ENCODE results near the gene ZCCHC10.
A peak's percentile ranks its signal among the peaks of the same experiment; 100 is the strongest.
"Not testable (repeated sequence)": the region's sequence is repeated elsewhere in the genome, so short reads cannot be mapped to it uniquely, and the experiment has no call there.

The ZCCHC10 gene

DNA sequence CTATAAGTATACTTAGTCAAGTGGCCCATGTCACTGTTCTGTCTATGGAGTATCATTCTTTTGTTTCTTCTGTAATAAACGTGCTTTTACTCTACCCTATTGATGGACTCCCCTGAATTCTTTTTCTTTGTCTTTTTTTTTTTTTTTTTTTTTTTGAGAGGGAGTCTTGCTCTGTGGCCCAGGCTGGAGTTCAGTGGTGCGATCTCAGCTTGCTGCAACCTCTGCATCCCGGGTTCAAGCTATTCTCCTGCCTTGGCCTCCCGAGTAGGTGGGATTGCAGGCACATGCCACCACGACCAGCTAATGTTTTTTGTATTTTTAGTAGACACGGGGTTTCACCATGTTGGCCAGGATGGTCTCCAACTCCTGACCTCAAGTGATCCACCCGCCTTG, 53.9 kb downstream of the ZCCHC10 start:
- DNase-seq = not testable (repeated sequence)

DNA sequence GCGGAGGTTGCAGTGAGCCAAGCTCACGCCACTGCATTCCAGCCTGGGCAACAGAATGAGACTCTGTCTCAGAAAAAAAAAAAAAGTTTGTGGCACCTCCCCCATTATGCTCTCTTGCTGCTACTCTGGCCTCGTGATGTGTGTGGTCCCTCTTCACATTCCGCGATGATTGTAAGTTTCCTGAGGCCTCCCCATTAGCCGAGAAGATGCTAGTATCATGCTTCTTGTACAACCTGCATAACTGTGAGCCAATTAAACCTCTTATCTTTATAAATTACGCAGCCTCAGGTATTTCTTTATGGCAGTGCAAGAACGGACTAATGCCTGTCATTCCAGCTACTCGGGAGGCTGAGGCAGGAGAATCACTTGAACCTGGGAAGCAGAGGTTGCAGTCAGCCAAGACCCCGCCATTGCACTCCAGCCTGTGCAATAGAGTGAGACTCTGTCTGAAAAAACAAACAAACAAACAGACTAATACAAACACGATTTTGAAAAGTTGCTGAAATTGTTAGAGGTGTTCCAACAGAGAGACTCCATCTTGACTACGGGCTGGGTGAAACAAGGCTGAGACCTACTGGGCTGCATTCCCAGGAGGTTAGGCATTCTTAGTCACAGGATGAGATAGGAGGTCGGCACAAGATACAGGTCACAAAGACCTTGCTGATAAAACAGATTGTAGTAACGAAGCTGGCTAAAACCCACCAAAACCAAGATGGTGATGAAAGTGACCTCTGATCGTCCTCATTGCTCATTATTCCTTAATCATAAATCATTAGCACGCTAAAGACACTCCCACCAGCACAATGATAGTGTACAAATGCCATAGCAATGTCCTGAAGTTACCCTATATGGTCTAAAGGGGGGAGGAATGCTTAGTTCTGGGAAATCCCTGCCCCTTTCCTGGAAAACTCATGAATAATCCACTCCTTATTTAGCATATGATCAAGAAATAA, 54.6 kb downstream of the ZCCHC10 start:
- no peak for DNase-seq

DNA sequence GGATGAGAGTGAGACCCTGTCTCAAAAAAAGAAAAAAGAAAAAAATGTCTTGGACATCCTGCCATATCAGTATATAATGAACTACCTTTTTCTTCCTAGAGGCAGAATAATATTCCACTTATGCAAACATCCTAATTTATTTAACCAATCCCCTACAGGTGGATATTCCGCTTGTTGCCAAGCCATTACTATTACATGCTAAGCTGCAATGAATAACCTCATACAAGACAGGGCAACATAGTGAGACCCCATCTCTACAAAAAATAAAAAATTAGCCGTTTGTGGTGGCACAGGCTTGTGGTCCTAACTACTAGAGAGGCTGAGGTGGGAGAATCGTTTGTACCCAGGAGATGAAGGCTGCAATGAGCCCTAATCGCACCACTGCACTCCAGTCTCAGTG, 61.2 kb downstream of the ZCCHC10 start:
- no peak for DNase-seq

DNA sequence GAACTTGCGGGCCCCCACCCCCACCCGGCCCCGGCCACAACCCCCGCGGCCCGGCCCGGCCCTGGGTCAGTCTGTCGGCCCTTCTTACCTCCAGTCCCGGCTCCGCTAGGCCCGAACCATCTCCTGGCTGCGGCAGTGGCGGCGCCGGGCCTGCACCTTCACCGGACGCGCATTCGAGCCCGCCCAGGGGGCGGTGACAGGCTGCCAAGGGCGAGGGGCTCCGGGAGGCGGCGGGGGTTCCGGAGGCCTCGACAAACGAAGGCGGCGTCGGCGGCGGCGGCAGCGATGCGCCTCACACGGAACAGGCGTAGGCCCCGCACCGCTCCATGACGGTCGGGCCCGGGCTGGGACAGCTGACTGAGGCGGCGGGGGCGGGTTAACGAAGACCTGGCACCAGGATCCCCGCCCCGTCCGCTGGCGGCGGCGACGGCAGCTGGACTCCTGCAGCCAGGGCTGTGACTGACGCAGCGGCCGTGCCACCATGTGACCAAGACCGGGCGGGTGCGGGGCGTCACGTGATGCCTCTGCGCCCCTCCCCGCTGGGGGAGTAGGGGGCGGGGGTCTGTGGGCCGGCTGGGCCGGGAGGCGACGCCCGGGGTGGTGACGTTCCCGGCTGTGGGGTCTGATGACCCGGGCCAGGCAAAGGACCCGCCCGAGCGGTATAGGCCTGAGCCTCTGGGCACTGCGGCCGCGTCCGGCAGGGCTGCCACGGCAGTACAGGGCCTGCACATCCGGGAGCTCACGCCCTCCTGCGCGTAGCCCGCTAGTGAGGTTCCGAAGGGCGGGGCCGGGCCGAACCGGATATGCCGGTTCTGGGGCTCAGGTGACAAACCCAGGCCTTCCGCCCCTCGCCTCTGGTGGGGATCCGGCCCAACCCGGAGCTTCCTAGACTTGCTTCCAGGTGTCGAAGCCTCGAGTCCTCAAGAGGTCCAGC, 62.9 kb downstream of the ZCCHC10 start, which contains the start of gene AFF4:
Gene AFF4 (minus strand): TSS at position 464 of the 934 bp plus-strand sequence. CDS start 26,445 bp downstream, outside the sequence.
- peak; percentile 83 to 91 for DNase-seq

DNA sequence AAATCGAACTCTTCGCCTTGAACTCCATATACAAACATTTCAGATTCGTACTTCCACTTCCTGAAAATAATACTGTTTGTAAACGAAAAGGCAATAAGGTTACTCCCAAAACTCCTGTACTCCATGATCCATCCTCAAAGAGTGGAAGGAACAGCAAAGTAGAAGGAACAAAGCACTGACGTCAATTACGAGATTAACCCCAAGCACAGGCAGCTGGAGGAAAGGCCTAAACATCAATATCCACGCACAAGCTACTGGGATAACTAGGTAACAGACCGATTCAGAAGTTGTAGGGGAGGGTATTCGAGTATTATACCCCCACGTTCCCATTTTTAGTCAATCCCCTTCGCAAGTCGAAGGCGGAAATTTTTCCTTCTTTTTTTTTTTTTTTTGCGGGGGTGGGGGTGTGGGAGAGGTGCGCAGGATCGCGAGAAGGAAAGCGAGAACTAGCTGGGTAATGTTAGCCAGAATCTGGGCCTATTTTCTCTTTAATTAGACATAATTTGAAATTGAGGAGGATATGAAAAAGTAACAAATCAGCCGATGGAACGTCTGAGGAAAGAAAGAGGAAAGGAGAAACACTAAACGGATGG, 63.8 kb downstream of the ZCCHC10 start:
- peak; percentile 34 to 42 for DNase-seq

DNA sequence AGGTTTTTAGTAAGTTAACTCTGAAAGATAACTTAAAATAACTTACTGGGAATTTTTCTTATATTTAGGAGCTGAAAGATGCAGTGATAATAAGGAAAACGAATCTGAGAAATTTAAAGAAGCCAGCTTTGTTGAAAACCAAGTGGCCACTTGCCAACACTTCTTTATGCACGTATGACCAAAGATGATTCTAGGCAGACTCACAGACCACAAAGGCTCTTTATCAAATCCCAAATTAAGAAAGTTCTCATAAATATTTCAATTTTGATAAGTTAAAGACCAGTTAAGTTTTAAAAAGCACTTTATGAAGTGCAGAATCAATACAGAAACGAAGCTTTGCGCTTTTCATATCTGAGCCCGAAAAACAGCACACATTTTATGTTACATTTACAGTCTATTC, 64.5 kb downstream of the ZCCHC10 start:
- peak; percentile 12 to 16 for DNase-seq

DNA sequence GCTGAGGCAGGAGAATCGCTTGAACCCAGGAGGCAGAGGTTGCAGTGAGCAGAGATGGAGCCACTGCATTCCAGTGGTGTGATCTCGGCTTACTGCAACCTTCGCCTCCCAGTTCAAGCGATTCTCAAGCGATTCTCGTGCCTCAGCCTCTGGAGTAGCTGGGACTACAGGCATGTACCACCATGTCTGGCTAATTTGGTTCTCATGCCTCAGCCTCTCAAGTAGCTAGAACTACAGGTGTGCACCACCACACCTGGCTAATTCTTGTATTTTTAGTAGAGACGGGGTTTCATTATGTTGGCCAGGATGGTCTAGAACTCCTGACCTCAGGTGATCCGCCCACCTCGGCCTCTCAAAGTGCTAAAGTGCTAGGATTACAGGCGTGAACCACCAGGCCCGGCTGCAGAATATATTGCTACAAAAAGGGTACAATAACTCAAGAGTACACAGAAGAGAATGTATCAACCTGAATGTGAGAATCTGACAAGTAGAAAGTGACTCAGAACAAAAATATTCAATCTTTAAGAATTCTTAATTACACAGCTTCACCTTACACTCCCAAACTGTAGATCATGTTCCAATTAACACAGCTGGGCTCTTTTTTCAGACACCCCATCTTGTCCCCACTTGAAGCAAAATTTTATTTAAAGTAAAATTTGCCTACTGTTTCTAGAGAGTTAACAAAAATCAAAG, 65.1 kb downstream of the ZCCHC10 start:
- DNase-seq = not testable (repeated sequence)

DNA sequence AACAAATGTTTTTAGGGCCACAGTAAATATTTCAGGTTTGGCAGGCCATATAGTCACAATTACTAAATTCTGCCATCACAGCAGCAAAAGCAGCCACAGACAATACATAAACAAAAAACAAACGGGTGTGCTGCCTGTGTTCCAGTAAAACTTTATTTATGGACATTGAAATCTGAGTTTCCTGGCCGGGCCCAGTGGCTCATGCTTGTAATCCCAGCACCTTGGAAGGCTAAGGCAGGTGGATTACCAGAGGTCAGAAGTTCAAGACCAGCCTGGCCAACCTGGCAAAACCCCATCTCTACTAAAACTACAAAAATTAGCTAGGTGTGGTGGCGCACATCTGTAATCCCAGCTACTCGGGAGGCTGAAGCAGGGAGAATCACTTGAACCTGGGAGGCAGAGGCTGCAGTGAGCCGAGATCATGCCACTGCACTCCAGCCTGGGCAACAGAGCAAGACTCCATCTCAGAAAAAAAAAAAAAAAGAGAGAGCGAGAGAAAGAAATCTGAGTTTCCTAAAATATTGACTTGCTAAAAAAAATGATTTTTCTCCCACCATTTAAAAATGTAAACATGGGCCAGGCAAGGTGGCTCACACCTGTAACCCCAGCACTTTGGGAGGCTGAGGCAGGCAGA, 70.1 kb downstream of the ZCCHC10 start:
- not testable (repeated sequence) for DNase-seq

DNA sequence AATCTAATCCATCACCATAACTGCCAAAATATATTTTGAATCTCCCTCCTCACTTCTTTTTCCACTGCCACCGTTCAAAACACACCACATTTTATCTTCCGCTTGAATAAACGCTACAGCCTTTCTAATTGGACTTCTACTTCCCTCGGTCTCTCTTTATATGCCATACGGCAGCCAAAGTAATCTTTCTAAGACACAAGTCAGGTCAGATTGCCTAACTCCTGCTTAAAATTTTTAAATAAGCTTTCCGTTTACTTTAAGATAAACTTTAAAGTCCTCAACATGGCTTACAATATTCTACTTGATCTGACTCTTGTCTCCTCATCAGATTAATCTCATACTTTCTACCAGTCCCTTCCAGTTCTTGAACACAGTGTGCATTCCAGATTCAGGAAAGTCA, 72.6 kb downstream of the ZCCHC10 start:
- DNase-seq = no peak

DNA sequence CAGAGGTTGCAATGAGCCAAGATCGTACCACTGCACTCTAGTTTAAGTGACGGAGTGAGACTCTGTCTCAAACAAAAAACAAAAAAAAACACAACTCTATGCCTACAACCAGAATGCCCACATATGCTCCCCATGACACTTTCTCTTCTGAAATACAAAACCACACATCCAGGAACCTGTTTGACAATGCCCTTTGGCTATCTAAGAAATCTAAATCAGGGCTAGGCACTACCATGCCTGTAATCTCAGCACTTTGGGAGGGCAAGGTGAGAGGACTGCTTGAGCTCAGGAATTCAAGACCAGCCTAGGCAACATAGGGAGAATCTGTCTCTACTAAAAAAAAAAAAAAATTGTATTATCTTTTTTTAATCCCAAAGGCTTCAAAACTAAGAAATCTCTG, 73.5 kb downstream of the ZCCHC10 start:
- no peak for DNase-seq

DNA sequence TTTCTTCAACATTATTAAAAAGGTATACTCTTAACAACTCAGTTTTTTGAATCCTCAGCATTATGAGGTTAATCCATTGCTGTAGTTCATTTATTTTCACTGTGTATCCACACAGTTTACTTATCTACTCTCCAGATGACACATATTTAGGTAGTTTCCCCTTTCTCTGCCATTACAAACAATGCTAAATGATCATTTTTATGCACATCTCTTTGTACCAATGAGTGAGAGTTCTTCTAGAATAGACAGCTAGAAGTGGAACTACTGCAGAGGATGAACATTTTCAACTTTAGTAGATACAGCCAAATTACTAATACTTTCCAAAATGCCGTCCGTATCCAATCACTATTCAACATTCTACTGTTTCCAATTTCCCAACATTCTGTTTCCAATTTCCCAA, 74.5 kb downstream of the ZCCHC10 start:
- no peak for DNase-seq

DNA sequence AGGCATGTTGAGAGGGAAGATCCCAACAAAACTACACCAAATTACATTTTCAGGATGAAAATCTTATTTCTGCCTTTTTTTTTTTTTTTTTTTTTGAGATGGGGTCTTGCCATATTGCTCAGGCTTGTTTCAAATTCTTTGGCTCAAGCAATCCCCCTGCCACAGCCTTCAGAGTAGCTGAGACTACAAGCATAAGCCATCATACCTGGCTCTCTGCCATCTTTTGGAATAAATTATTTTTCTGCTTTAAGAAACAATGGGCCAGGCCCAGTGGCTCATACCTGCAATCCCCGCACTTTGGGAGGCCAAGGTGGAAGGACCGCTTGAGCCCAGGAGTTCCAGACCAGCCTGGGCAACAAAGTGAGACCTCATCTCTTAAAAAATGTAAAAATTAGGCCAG, 77.2 kb downstream of the ZCCHC10 start:
- DNase-seq = no peak

DNA sequence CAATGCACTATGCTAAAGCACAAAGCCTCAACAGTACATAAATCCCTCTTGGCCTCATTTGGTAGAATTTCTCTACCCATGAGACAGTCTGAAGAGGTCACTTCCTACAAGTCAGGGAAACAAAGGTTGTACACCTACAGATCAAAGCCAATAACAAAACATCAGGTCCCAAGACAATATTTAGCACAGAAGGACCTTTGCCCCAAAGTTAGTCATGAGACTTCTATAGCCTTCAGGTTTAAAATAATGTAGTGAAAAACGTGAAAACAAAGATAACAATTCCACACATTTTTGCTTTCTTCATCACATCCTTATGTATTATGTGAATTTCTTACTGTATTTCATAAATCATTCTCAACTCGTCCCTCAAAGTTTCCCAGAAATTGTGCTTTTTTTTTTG, 78.7 kb downstream of the ZCCHC10 start:
- no peak for DNase-seq

All from AML-193 (cell line).